H1 (cell line): Measurements from ENCODE around the gene LAMB1. TPM values are rescaled to one million over a fixed set of nuclear protein-coding genes. Genes with fewer than 3 reads are reported as not detected.

Experiments
- CTCF ChIA-PET: fragments of 300-600 bp; sonication (Branson Sonifier 250); formaldehyde crosslinking; loops from one replicate; lab custom pipeline; 2021; ENCODE audit not compliant: partially characterized antibody; lab: Charles Lee
- POLR2A ChIA-PET: fragments of 300-600 bp; sonication (Branson Sonifier 250); formaldehyde crosslinking; loops from one replicate; lab custom pipeline; 2021; ENCODE audit warnings: inconsistent platforms; ENCODE audit not compliant: partially characterized antibody; lab: Charles Lee
- DNase-seq, 2 experiments: peaks; one replicate each; pipeline versions ENCODE4 v3.0.0 to v3.0.0-alpha.2; 2010 to 2022; ENCODE audit warnings: low spot score in 2 of 2, low read depth in 1 of 2, mixed read lengths in 1 of 2
- FAIRE-seq: peaks from 2 replicates; lab custom pipeline; 2011; peaks lifted over from hg19 to GRCh38; lab: Jason Lieb, UNC
- H2AFZ ChIP-seq: 2 replicates; pipeline ENCODE4 v1.8.1; 2012; ENCODE audit warnings: low read length, inconsistent platforms
- H2AK5ac ChIP-seq: 2 replicates; pipeline ENCODE4 v1.6.1; 2013; ENCODE audit warnings: low read depth, low read length
- H2BK120ac ChIP-seq: replicated peaks from 2 replicates; pipeline ENCODE3; 2013; ENCODE audit warnings: low read depth, low read length, inconsistent platforms
- H2BK12ac ChIP-seq: 2 replicates; pipeline ENCODE4 v1.6.1; 2013; ENCODE audit warnings: low read depth, low read length
- H2BK15ac ChIP-seq: 2 replicates; pipeline ENCODE4 v1.6.1; 2013; ENCODE audit warnings: low read length
- H2BK20ac ChIP-seq: 2 replicates; pipeline ENCODE4 v1.6.1; 2013; ENCODE audit warnings: low read length
- H2BK5ac ChIP-seq: 2 replicates; pipeline ENCODE4 v1.6.1; 2013; ENCODE audit warnings: low read depth, low read length
- H3K14ac ChIP-seq: 2 replicates; pipeline ENCODE4 v1.6.1; 2013; ENCODE audit warnings: inconsistent platforms; ENCODE audit not compliant: insufficient read length
- H3K18ac ChIP-seq: 2 replicates; pipeline ENCODE4 v1.6.1; 2013; ENCODE audit warnings: low read length; ENCODE audit errors: extremely low read depth
- H3K23ac ChIP-seq: 2 replicates; pipeline ENCODE4 v1.6.1; 2013; ENCODE audit warnings: inconsistent platforms; ENCODE audit not compliant: insufficient read length
- H3K23me2 ChIP-seq: 2 replicates; pipeline ENCODE4 v1.6.1; 2013; ENCODE audit warnings: low read depth, low read length
- H3K27ac ChIP-seq: 2 replicates; pipeline ENCODE4 v1.6.1; 2011; ENCODE audit warnings: low read depth, low read length, inconsistent platforms
- H3K27me3 ChIP-seq, 4 experiments: replicated peaks in 1 of 4; 1 replicate in 1 of 4; 2 replicates in 3 of 4; pipeline versions ENCODE4 v1.6.1 to v1.8.1; 2011 to 2013; ENCODE audit warnings: low read length in 3 of 4, mild to moderate bottlenecking in 3 of 4, inconsistent platforms in 2 of 4, mixed read lengths in 2 of 4, moderate library complexity in 1 of 4; ENCODE audit not compliant: control insufficient read depth in 3 of 4, insufficient read depth in 3 of 4; ENCODE audit errors: extremely low read depth in 1 of 4
- H3K36me3 ChIP-seq, 4 experiments: 2 replicates each; pipeline versions ENCODE4 v1.6.1 to v1.8.1; 2011 to 2013; ENCODE audit warnings: mild to moderate bottlenecking in 4 of 4, low read length in 3 of 4, moderate library complexity in 2 of 4, control low read depth in 1 of 4, inconsistent platforms in 1 of 4; ENCODE audit not compliant: insufficient read depth in 4 of 4, control insufficient read depth in 2 of 4
- H3K4ac ChIP-seq: replicated peaks from 2 replicates; pipeline ENCODE3; 2013; ENCODE audit warnings: low read length, low read depth, mixed read lengths, inconsistent platforms; ENCODE audit not compliant: insufficient read length
- H3K4me1 ChIP-seq, 4 experiments: replicated peaks in 1 of 4; 1 replicate in 1 of 4; 2 replicates in 3 of 4; pipeline versions ENCODE4 v1.6.1 to v1.8.1; 2011 to 2013; ENCODE audit warnings: low read length in 3 of 4, inconsistent platforms in 2 of 4, mixed read lengths in 1 of 4; ENCODE audit not compliant: insufficient read depth in 4 of 4, control insufficient read depth in 3 of 4
- H3K4me2 ChIP-seq, 2 experiments: 2 replicates each; pipeline versions ENCODE4 v1.6.1 to v1.8.1; 2011 to 2013; ENCODE audit warnings: low read depth in 2 of 2, low read length in 2 of 2, control low read depth in 1 of 2, inconsistent platforms in 1 of 2, mild to moderate bottlenecking in 1 of 2; ENCODE audit not compliant: insufficient read depth in 1 of 2
- H3K4me3 ChIP-seq, 4 experiments: fragments of 200-600, 300-600 bp in 1 of 4; sonication (generic), shearing (Covaris generic), sonication (Bioruptor Twin) in 1 of 4; 2 replicates each; pipeline versions ENCODE4 v1.5.1 to v1.8.1; 2011 to 2016; ENCODE audit warnings: low read length in 4 of 4, low read depth in 3 of 4, control low read depth in 2 of 4, inconsistent platforms in 2 of 4, mild to moderate bottlenecking in 2 of 4, mixed read lengths in 1 of 4, moderate library complexity in 1 of 4; ENCODE audit not compliant: insufficient read depth in 2 of 4; ENCODE audit errors: extremely low read depth in 1 of 4
- H3K56ac ChIP-seq: replicated peaks from 2 replicates; pipeline ENCODE3; 2013; ENCODE audit warnings: low read depth, mild to moderate bottlenecking, mixed read lengths, low read length, inconsistent platforms; ENCODE audit not compliant: insufficient read length
- H3K79me1 ChIP-seq: 2 replicates; pipeline ENCODE4 v1.6.1; 2013; ENCODE audit warnings: low read depth, low read length, control low read depth
- H3K79me2 ChIP-seq, 2 experiments: 2 replicates each; pipeline versions ENCODE4 v1.6.1 to v1.8.1; 2012 to 2013; ENCODE audit warnings: low read length in 2 of 2, mild to moderate bottlenecking in 2 of 2, inconsistent platforms in 1 of 2; ENCODE audit not compliant: insufficient read depth in 2 of 2, control insufficient read depth in 1 of 2
- H3K9ac ChIP-seq, 4 experiments: replicated peaks in 1 of 4; 1 replicate in 1 of 4; 2 replicates in 3 of 4; pipeline versions ENCODE4 v1.6.1 to v1.8.1; 2011 to 2013; ENCODE audit warnings: low read depth in 3 of 4, low read length in 3 of 4, control low read depth in 2 of 4, mild to moderate bottlenecking in 2 of 4, moderate library complexity in 2 of 4, inconsistent platforms in 1 of 4; ENCODE audit errors: extremely low read depth in 1 of 4
- H3K9me3 ChIP-seq, 2 experiments: 2 replicates each; pipeline versions ENCODE4 v1.6.1 to v1.8.1; 2012 to 2013; ENCODE audit warnings: mild to moderate bottlenecking in 2 of 2, moderate library complexity in 2 of 2, control low read depth in 1 of 2, inconsistent platforms in 1 of 2, low read depth in 1 of 2, low read length in 1 of 2, mixed read lengths in 1 of 2; ENCODE audit not compliant: insufficient read depth in 2 of 2
- H4K20me1 ChIP-seq, 2 experiments: replicated peaks in 1 of 2; 2 replicates each; pipeline versions ENCODE3 to v1.8.1; 2011 to 2013; ENCODE audit warnings: inconsistent platforms in 2 of 2, low read length in 2 of 2, mild to moderate bottlenecking in 1 of 2; ENCODE audit not compliant: insufficient read depth in 2 of 2, control insufficient read depth in 1 of 2
- H4K5ac ChIP-seq: 2 replicates; pipeline ENCODE4 v1.6.1; 2013; ENCODE audit warnings: low read length, low read depth, mixed read lengths, inconsistent platforms; ENCODE audit not compliant: insufficient read length
- H4K8ac ChIP-seq: 2 replicates; pipeline ENCODE4 v1.8.0; 2013; ENCODE audit warnings: mild to moderate bottlenecking, moderate library complexity, low read length, inconsistent platforms; ENCODE audit not compliant: insufficient read depth; ENCODE audit errors: extremely low read depth
- H4K91ac ChIP-seq: replicated peaks from 2 replicates; pipeline ENCODE3; 2013; ENCODE audit warnings: low read length, mixed read lengths, inconsistent platforms; ENCODE audit not compliant: insufficient read length
- ASH2L ChIP-seq: fragments of 200-600, 300-600 bp; sonication (generic); IDR thresholded peaks from one replicate; pipeline ENCODE4 v1.7.1; 2017; ENCODE audit warnings: low read length
- KDM1A ChIP-seq: fragments of 200-600, 300-600 bp; sonication (generic); IDR thresholded peaks from 2 replicates; pipeline ENCODE4 v1.7.1; 2016; ENCODE audit warnings: mild to moderate bottlenecking, low read length, borderline replicate concordance
- POLR2AphosphoS5 ChIP-seq: IDR thresholded peaks from 2 replicates; pipeline ENCODE4 v1.6.1; 2011; ENCODE audit warnings: low read depth, low read length
- SIRT6 ChIP-seq: IDR thresholded peaks from one replicate; pipeline ENCODE4 v1.7.1; 2012; ENCODE audit warnings: low read length, inconsistent platforms
- SP4 ChIP-seq: IDR thresholded peaks from 2 replicates; pipeline ENCODE4 v1.6.1; 2012; ENCODE audit warnings: low read length, inconsistent platforms
- TAF7 ChIP-seq: optimal IDR thresholded peaks from 2 replicates; pipeline ENCODE3; 2011; ENCODE audit warnings: low read depth, mild to moderate bottlenecking, inconsistent platforms, low read length, moderate library complexity, borderline replicate concordance
- WGBS, 2 experiments: shearing (Covaris generic) in 1 of 2; methylation state at CpG; one replicate each; pipeline versions ENCODE4 v1.1.6 to v1.1.7; 2013 to 2015; ENCODE audit warnings: low lambda C conversion rate in 2 of 2, mixed read lengths in 2 of 2, inconsistent platforms in 1 of 2, low coverage in 1 of 2, missing lambda C conversion rate in 1 of 2; ENCODE audit not compliant: insufficient replicate concordance in 2 of 2, insufficient coverage in 1 of 2, insufficient read length in 1 of 2; ENCODE audit errors: extremely low coverage in 1 of 2, missing lambda C conversion rate in 1 of 2; 5-methylcytosine and 5-hydroxymethylcytosine counted together
- polyA plus RNA-seq, 7 experiments: library from polyadenylated mRNA; depleted of rRNA in 3 of 7; stranded (reverse) in 5 of 7; unstranded in 2 of 7; fragments of >200 nt in 5 of 7; fragments of 200-250 nt in 2 of 7; gene quantifications; 1 replicate in 5 of 7; 2 replicates in 1 of 7; 4 replicates in 1 of 7; pipeline versions ENCODE4 v1.2.1 to v1.2.3, GENCODE V29; 2011 to 2013; ENCODE audit warnings: missing spikeins in 2 of 7, mixed read lengths in 2 of 7
- total RNA-seq: library from RNA; stranded (reverse); fragmentation: NEBNext Ultra II Directional; extraction: Animal tissue kit (Norgen Biotek cat#: 25700); gene quantifications from 2 replicates; pipeline ENCODE4 v1.2.1, GENCODE V29; 2021
- TF ChIP-seq, protein P1 (sequence below): IDR thresholded peaks from 2 replicates; pipeline ENCODE4 v1.6.1; 2012; ENCODE audit warnings: inconsistent platforms

The LAMB1 gene
- total and polyA plus RNA-seq, 2 of the 8 experiments (the other 6 are each of a cell fraction or from before 2014, with no cell fraction given): 31.9 to 38.5 TPM

- no peak overlapping the region for H4K8ac ChIP-seq
- POLR2A ChIA-PET: no interaction called here
- no peaks in the 10 kb centered on the region for H3K9me3 ChIP-seq
- no peak overlapping the region for H3K18ac ChIP-seq
- no peak overlapping the region for H2AK5ac ChIP-seq
- 93% methylated on average over 2 of the region's 2 CpGs; no CpG with 5 or more reads in 1 of the 2 experiments for WGBS, 2 experiments
- H3K23me2 ChIP-seq: no peaks in the 10 kb centered on the region
- H3K79me1 ChIP-seq: peaks cover 4% of the 10 kb centered on the region; the same call in 1 of the 2 replicates
- no peak overlapping the region for H3K14ac ChIP-seq
- FAIRE-seq (no peak), DNase-seq (no peak)
- H2BK20ac ChIP-seq: no peak overlapping the region
- CTCF ChIA-PET: interaction anchor here (1.5 kb wide), 1 partner anchor 134 kb away, joined by 3 read pairs; no protein-coding TSS in a partner anchor
- H3K23ac ChIP-seq: no peak overlapping the region
- H3K4me2 ChIP-seq: no peak overlapping the region
- H4K91ac ChIP-seq: no peak overlapping the region
- peaks cover 3 to 32% (median 9%) of the 10 kb centered on the region in 4 experiments; a peak in 6 of 8 replicates for H3K36me3 ChIP-seq
- peaks cover 0 to 8% (median under 1%) of the 10 kb centered on the region in 4 experiments; a peak in 2 of 7 replicates for H3K4me1 ChIP-seq
- no peak overlapping the region for H2BK12ac ChIP-seq
- no peak overlapping the region for H2BK120ac ChIP-seq
- TF ChIP-seq SP4 (no peak), ASH2L (no peak), KDM1A (no peak), SIRT6 (no peak), POLR2AphosphoS5 (no peak), TAF7 (no peak)
- TF ChIP-seq, protein P1, sequence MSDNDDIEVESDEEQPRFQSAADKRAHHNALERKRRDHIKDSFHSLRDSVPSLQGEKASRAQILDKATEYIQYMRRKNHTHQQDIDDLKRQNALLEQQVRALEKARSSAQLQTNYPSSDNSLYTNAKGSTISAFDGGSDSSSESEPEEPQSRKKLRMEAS: no peak
- no peak overlapping the region for H2BK5ac ChIP-seq
- no peak overlapping the region for H4K5ac ChIP-seq
- no peak overlapping the region for H2BK15ac ChIP-seq
- H3K27me3 ChIP-seq: peaks cover 0 to 1% (median 0%) of the 10 kb centered on the region in 4 experiments; a peak in 1 of 7 replicates
- H3K27ac ChIP-seq: no peak overlapping the region
- H4K20me1 ChIP-seq: peaks cover 2 to 4% of the 10 kb centered on the region in 2 experiments
- no peak overlapping the region for H2AFZ ChIP-seq
- peaks cover 0 to 63% of the 10 kb centered on the region in 2 experiments; a peak in 2 of 4 replicates for H3K79me2 ChIP-seq
- H3K4me3 ChIP-seq: no peak overlapping the region
- H3K56ac ChIP-seq: no peak overlapping the region
- no peak overlapping the region for H3K4ac ChIP-seq
- no peak overlapping the region for H3K9ac ChIP-seq
Measured at GRCh38 chr7:107898997-107899594, 103.9 kb downstream of the LAMB1 start.
